Activated T-cell treated with anti-CD3 and anti-CD28 coated beads, Interleukin-2, amount 50 U/mL, for 24 hours (primary cell): ENCODE measurements around the gene RPN2.
A peak's percentile ranks its signal among the peaks of the same experiment; 100 is the strongest.

Experiments used
- DNase-seq: peaks from one replicate; pipeline ENCODE4 v3.0.0-alpha.2; 2020
- H3K27ac Mint-ChIP-seq: 2 replicates; pipeline ENCODE4 v1.8.0; 2020; ENCODE audit warnings: mild to moderate bottlenecking, mixed read lengths
- H3K27me3 Mint-ChIP-seq: 2 replicates; pipeline ENCODE4 v1.8.0; 2020; ENCODE audit warnings: mixed read lengths
- H3K36me3 Mint-ChIP-seq: 2 replicates; pipeline ENCODE4 v1.8.0; 2020; ENCODE audit warnings: low read depth, mixed read lengths
- H3K4me1 Mint-ChIP-seq: 2 replicates; pipeline ENCODE4 v1.8.0; 2020; ENCODE audit warnings: low read depth, mixed read lengths
- H3K4me3 Mint-ChIP-seq: 2 replicates; pipeline ENCODE4 v1.8.0; 2020; ENCODE audit warnings: mild to moderate bottlenecking, moderate library complexity, mixed read lengths
- H3K9me3 Mint-ChIP-seq: 2 replicates; pipeline ENCODE4 v1.8.0; 2020; ENCODE audit warnings: mixed read lengths

The RPN2 gene

GRCh38 chr20:37285664-37286374 lies 106.7 kb downstream of the RPN2 start:
- peaks cover 13% of the 10 kb centered on the region for H3K4me1 Mint-ChIP-seq
- no peaks in the 10 kb centered on the region for H3K9me3 Mint-ChIP-seq
- H3K27me3 Mint-ChIP-seq = no peaks in the 10 kb centered on the region
- no peak overlapping the region for H3K4me3 Mint-ChIP-seq
- H3K36me3 Mint-ChIP-seq = peaks cover 10% of the 10 kb centered on the region
- DNase-seq = no peak
- H3K27ac Mint-ChIP-seq = no peak overlapping the region

- peak overlapping the region; percentile 30 for H3K4me3 Mint-ChIP-seq
- H3K27me3 Mint-ChIP-seq = no peaks in the 10 kb centered on the region
- peaks cover 29% of the 10 kb centered on the region for H3K4me1 Mint-ChIP-seq
- peaks cover 32% of the 10 kb centered on the region for H3K36me3 Mint-ChIP-seq
- no peaks in the 10 kb centered on the region for H3K9me3 Mint-ChIP-seq
- no peak for DNase-seq
- H3K27ac Mint-ChIP-seq = no peak overlapping the region
Observed at GRCh38 chr20:37288091-37288490, 109.0 kb downstream of the RPN2 start.

- peak overlapping the region; percentile 89 for H3K4me3 Mint-ChIP-seq
- H3K36me3 Mint-ChIP-seq = peaks cover 48% of the 10 kb centered on the region
- DNase-seq = no peak
- H3K27ac Mint-ChIP-seq = peak overlapping the region; percentile 97
- H3K9me3 Mint-ChIP-seq = no peaks in the 10 kb centered on the region
- peaks cover 49% of the 10 kb centered on the region for H3K4me1 Mint-ChIP-seq
- no peaks in the 10 kb centered on the region for H3K27me3 Mint-ChIP-seq
Observed at GRCh38 chr20:37290158-37290810, 111.2 kb downstream of the RPN2 start.
